H7 (cell line): ENCODE results near the gene HSD17B8. TPM values are rescaled to one million over a fixed set of nuclear protein-coding genes. Genes with fewer than 3 reads are reported as not detected.

ENCODE experiments used
- DNase-seq: peaks from one replicate; pipeline ENCODE4 v3.0.0; 2012
- H3K27me3 ChIP-seq: 2 replicates; pipeline ENCODE4 v1.6.0; 2011; ENCODE audit warnings: mild to moderate bottlenecking, low read length; ENCODE audit not compliant: control insufficient read depth, insufficient read depth
- H3K36me3 ChIP-seq: replicated peaks from 2 replicates; pipeline ENCODE4 v1.5.1; 2011; ENCODE audit warnings: low read length; ENCODE audit not compliant: control insufficient read depth, insufficient read depth
- H3K4me3 ChIP-seq: 2 replicates; pipeline ENCODE4 v1.5.1; 2011; ENCODE audit warnings: low read depth, mild to moderate bottlenecking, control low read depth, low read length, moderate library complexity; ENCODE audit not compliant: insufficient read depth
- total RNA-seq: library from RNA; depleted of rRNA; stranded (reverse); fragments of >200 nt; shearing (Covaris generic); gene quantifications from 2 replicates; pipeline ENCODE4 v1.2.3, GENCODE V29; 2014; rRNA removed

The HSD17B8 gene
- total RNA-seq, 1 experiment from 2014 or later, result 14.7 TPM

- peak overlapping the region; percentile 72 for H3K4me3 ChIP-seq
- peaks cover 25% of the 10 kb centered on the region for H3K27me3 ChIP-seq
- no peaks in the 10 kb centered on the region; the same call in 1 of the 2 replicates for H3K36me3 ChIP-seq
- DNase-seq, result peak; percentile 94
These were observed 44.7 kb downstream of the HSD17B8 start for GRCh38 chr6:33248932-33249731.

GRCh38 chr6:33249732-33250630 is 45.5 kb downstream of the HSD17B8 start:
- Histone ChIP-seq H3K36me3 (no peaks in the 10 kb centered on the region; the same call in 1 of the 2 replicates), H3K27me3 (peaks cover 25% of the 10 kb centered on the region), H3K4me3 (peak overlapping the region; percentile 72)
- DNase-seq, result no peak

- H3K36me3 ChIP-seq, result no peaks in the 10 kb centered on the region; the same call in 1 of the 2 replicates
- no peak overlapping the region for H3K4me3 ChIP-seq
- no peak for DNase-seq
- H3K27me3 ChIP-seq, result peaks cover 25% of the 10 kb centered on the region
These were observed 46.3 kb downstream of the HSD17B8 start for GRCh38 chr6:33250731-33251130.

GRCh38 chr6:33251395-33252012 is 47.0 kb downstream of the HSD17B8 start:
- Histone ChIP-seq H3K4me3 (no peak overlapping the region), H3K36me3 (no peaks in the 10 kb centered on the region; the same call in 1 of the 2 replicates), H3K27me3 (peaks cover 20% of the 10 kb centered on the region)
- no peak for DNase-seq

GRCh38 chr6:33252759-33253158 is 48.3 kb downstream of the HSD17B8 start:
- no peaks in the 10 kb centered on the region; the same call in 1 of the 2 replicates for H3K36me3 ChIP-seq
- H3K27me3 ChIP-seq, result peaks cover 8% of the 10 kb centered on the region
- no peak for DNase-seq
- H3K4me3 ChIP-seq, result no peak overlapping the region

GRCh38 chr6:33254591-33254990 is 50.1 kb downstream of the HSD17B8 start:
- no peaks in the 10 kb centered on the region for H3K27me3 ChIP-seq
- no peak for DNase-seq
- H3K4me3 ChIP-seq, result no peak overlapping the region
- H3K36me3 ChIP-seq, result no peaks in the 10 kb centered on the region; the same call in 1 of the 2 replicates

Other genes starting within 250 kb of the HSD17B8 start
- gene BRD2, start 236.1 kb upstream of the HSD17B8 start, total RNA-seq, result 121 and 182 TPM in 2 replicates
- 2.3 and 6.1 TPM in 2 replicates for gene HLA-DOA, start 195.1 kb upstream of the HSD17B8 start, total RNA-seq
- 3.6 and 4.9 TPM in 2 replicates for gene HLA-DPA1, start 131.0 kb upstream of the HSD17B8 start, total RNA-seq
- gene HLA-DPB1, start 128.7 kb upstream of the HSD17B8 start, total RNA-seq, result 27.6 and 29.3 TPM in 2 replicates
- 0.48 and 0.67 TPM in 2 replicates for gene COL11A2, start 12.2 kb upstream of the HSD17B8 start, total RNA-seq
- gene RXRB, start 4.0 kb upstream of the HSD17B8 start, total RNA-seq, result 16.7 and 18.1 TPM in 2 replicates
- gene SLC39A7, start 3.8 kb upstream of the HSD17B8 start, total RNA-seq, result 96.3 and 115 TPM in 2 replicates
- 18.5 and 19.7 TPM in 2 replicates for gene RING1, start 3.8 kb downstream of the HSD17B8 start, total RNA-seq
- 54.1 and 57.8 TPM in 2 replicates for gene VPS52, start 67.2 kb downstream of the HSD17B8 start, total RNA-seq
- gene RPS18, start 67.4 kb downstream of the HSD17B8 start, total RNA-seq, result 3,561 and 4,135 TPM in 2 replicates
- gene B3GALT4, start 72.5 kb downstream of the HSD17B8 start, total RNA-seq, result 5.6 and 8.3 TPM in 2 replicates
- gene WDR46, start 84.6 kb downstream of the HSD17B8 start, total RNA-seq, result 72.0 and 96.6 TPM in 2 replicates
- gene PFDN6, start 84.9 kb downstream of the HSD17B8 start, total RNA-seq, result 87.9 and 90.2 TPM in 2 replicates
- gene RGL2, start 94.3 kb downstream of the HSD17B8 start, total RNA-seq, result 43.4 and 53.3 TPM in 2 replicates
- 27.9 and 30.6 TPM in 2 replicates for gene TAPBP, start 109.4 kb downstream of the HSD17B8 start, total RNA-seq
- 11.6 and 14.9 TPM in 2 replicates for gene ZBTB22, start 113.1 kb downstream of the HSD17B8 start, total RNA-seq
- gene DAXX, start 118.3 kb downstream of the HSD17B8 start, total RNA-seq, result 79.8 and 91.2 TPM in 2 replicates
- 101 and 113 TPM in 2 replicates for gene KIFC1, start 187.2 kb downstream of the HSD17B8 start, total RNA-seq
- gene PHF1, start 206.4 kb downstream of the HSD17B8 start, total RNA-seq, result 38.3 and 41.9 TPM in 2 replicates
- 168 and 188 TPM in 2 replicates for gene CUTA, start 213.5 kb downstream of the HSD17B8 start, total RNA-seq
- 8.3 and 13.4 TPM in 2 replicates for gene SYNGAP1, start 215.4 kb downstream of the HSD17B8 start, total RNA-seq
- gene ZBTB9, start 249.9 kb downstream of the HSD17B8 start, total RNA-seq, result 15.5 and 16.4 TPM in 2 replicates